ENCODE data around the gene ZSCAN10. TPM values are rescaled to one million over a fixed set of nuclear protein-coding genes. Genes with fewer than 3 reads are reported as not detected.

The ZSCAN10 gene
- total RNA-seq, 1 donor from 2014 or later, result not detected

DNA sequence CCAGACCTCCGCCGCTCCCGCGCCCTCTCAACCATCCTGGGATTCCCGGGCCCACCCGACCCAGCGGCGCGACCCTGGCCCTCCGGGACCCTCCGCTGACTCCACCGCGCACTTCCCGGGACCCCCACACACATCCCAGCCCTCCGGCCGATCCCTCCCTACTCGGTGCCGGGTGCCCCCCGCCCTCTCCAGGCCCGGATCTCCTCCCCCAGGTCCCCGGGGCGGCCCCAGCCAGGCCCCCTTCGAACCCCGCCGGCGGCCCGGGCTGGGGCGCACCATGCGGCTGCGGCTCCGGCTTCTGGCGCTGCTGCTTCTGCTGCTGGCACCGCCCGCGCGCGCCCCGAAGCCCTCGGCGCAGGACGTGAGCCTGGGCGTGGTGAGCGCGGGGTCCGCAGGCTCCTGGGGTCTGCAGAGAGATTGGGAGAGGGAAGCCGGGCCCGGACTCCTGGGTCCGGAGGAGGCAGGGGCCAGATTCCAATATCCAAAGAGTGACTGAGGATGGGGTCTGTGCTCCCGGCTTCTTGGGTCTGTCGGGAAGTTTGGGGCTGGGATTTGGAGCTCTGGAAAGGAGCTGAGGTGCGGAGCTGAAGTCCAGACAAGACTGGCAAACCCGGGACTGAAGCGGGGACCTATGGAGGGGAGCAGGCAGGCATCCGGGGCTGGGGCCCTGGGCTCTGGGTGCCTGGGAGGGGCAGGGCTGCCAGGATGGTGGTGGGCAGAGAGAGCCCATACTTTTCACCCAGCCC lies 52.3 kb downstream of the ZSCAN10 start:
- DNase-seq (ENCODE audit: low read depth), result no peak

DNA sequence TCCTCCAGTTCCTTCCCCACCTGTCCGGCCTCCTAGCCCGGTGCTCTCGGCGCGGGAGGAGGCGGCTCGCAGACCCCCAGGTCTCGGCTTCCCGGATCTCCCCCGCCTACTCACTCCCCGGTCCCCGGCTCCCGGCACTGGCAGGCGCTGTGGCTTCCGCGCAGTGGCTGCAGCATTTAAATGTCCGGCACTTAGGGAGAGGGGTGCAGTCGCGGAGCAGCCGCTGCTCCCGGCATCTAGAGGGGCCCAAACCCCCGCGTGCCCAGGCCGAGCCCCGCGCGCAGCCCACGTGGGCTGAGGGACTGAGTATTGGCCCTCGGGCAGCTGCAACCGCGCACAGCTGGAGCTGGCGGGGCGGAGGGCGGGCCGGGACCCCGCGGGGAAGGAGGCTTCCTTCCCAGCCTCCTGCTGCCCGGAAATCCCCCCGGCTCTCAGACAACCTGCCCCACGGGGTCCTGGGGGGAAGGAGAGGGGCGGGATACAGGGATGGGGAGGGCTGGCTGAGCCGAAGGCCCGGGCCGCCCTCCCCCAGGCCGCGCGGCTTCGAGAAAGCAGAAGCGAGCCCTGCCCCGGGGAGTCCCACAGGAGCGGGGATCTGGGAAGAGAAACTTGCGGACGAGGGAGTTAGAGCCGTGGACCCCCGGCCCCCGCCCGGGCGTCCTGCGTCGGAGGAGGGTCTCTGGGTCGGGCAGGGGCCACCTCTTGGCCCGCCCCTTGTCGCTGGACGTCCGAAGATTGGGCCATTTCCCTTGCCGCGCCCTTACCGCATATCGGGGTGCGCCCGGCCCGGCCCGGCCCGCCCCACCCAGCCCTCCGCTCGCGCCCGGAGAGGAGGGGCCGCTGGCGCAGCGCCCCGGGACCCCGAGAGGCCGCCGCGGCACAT lies 53.1 kb downstream of the ZSCAN10 start, which contains the start of gene MMP25:
Gene MMP25, plus strand, starts transcription at position 804 of the 883 bp plus-strand sequence. CDS start 357 bp downstream, outside the sequence.
- no peak for DNase-seq (ENCODE audit: low read depth)

DNA sequence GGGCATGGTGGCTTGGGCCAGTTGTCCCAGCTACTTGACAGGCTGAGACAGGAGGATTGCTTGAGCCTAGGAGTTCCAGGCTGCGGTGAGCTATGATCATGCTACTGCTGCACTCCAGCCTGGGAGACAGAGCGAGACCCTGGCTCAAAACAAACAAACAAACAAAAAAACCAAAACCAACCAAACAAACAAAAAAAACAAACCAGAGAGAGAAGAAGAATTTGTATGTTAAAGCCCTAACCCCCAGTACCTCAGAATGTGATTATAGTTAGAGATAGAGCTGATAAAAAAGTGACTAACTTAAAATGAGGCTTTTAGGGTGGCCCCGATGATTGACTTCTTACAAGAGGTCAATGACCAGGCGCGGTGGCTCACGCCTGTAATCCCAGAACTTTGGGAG lies 54.4 kb downstream of the ZSCAN10 start:
- DNase-seq (ENCODE audit: low read depth), result no peak

GRCh38 chr16:3042376-3042775 lies 56.7 kb downstream of the ZSCAN10 start:
- no peak for DNase-seq (ENCODE audit: low read depth)

GRCh38 chr16:3038896-3039295 lies 60.2 kb downstream of the ZSCAN10 start:
- no peak for DNase-seq (ENCODE audit: low read depth)

Other genes with a start within 250 kb of the ZSCAN10 start
- 1.8 and 5.4 TPM in 2 replicates for gene PRSS22, start 241.1 kb downstream of the ZSCAN10 start, total RNA-seq
- gene FLYWCH2, start 216.1 kb downstream of the ZSCAN10 start, total RNA-seq, result 39.4 and 39.9 TPM in 2 replicates
- 35.3 and 42.9 TPM in 2 replicates for gene FLYWCH1, start 187.4 kb downstream of the ZSCAN10 start, total RNA-seq
- 0.50 and 1.9 TPM in 2 replicates for gene KREMEN2, start 135.0 kb downstream of the ZSCAN10 start, total RNA-seq
- gene PAQR4, start 129.9 kb downstream of the ZSCAN10 start, total RNA-seq, result 2.3 and 17.5 TPM in 2 replicates
- 0.55 and 4.5 TPM in 2 replicates for gene PKMYT1, start 118.8 kb downstream of the ZSCAN10 start, total RNA-seq
- 0.20 and 0.35 TPM in 2 replicates for gene CLDN9, start 86.4 kb downstream of the ZSCAN10 start, total RNA-seq
- gene CLDN6, start 81.1 kb downstream of the ZSCAN10 start, total RNA-seq, result 0.70 and 26.6 TPM in 2 replicates
- gene TNFRSF12A, start 78.9 kb downstream of the ZSCAN10 start, total RNA-seq, result 196 and 480 TPM in 2 replicates
- gene HCFC1R1, start 75.4 kb downstream of the ZSCAN10 start, total RNA-seq, result 8.5 and 13.0 TPM in 2 replicates
- 13.5 and 13.7 TPM in 2 replicates for gene THOC6, start 75.3 kb downstream of the ZSCAN10 start, total RNA-seq
- gene BICDL2, start 62.4 kb downstream of the ZSCAN10 start, total RNA-seq, result 0.30 and 8.3 TPM in 2 replicates
- gene MMP25, start 52.7 kb downstream of the ZSCAN10 start, total RNA-seq, result under 0.01 and 0.10 TPM in 2 replicates
- 261 and 520 TPM in 2 replicates for gene IL32, start 33.7 kb downstream of the ZSCAN10 start, total RNA-seq
- 15.2 and 20.5 TPM in 2 replicates for gene ZNF205, start 13.3 kb upstream of the ZSCAN10 start, total RNA-seq
- gene ZNF213, start 35.7 kb upstream of the ZSCAN10 start, total RNA-seq, result 6.1 and 19.3 TPM in 2 replicates
- gene OR1F1, start 88.9 kb upstream of the ZSCAN10 start, total RNA-seq, result not detected in 2 replicates
- 13.4 and 13.7 TPM in 2 replicates for gene ZNF200, start 135.9 kb upstream of the ZSCAN10 start, total RNA-seq
- gene MEFV, start 157.3 kb upstream of the ZSCAN10 start, total RNA-seq, result 0.10 TPM in 1 of 2 replicates, not detected in the other
- gene ZNF263, start 184.2 kb upstream of the ZSCAN10 start, total RNA-seq, result 52.7 and 59.0 TPM in 2 replicates
- gene TIGD7, start 206.1 kb upstream of the ZSCAN10 start, total RNA-seq, result 3.1 and 4.9 TPM in 2 replicates
- gene ZNF75A, start 206.2 kb upstream of the ZSCAN10 start, total RNA-seq, result 8.5 and 28.2 TPM in 2 replicates